GM19467 (cell line): ENCODE measurements around the gene GARIN5B.

Source experiments
- ATAC-seq: cut with Tn5 transposase; IDR thresholded peaks from one replicate; pipeline ENCODE4 v1.9.1; 2021; ENCODE audit warnings: mild to moderate bottlenecking, moderate library complexity; ENCODE audit not compliant: unreplicated experiment

GARIN5B gene

DNA sequence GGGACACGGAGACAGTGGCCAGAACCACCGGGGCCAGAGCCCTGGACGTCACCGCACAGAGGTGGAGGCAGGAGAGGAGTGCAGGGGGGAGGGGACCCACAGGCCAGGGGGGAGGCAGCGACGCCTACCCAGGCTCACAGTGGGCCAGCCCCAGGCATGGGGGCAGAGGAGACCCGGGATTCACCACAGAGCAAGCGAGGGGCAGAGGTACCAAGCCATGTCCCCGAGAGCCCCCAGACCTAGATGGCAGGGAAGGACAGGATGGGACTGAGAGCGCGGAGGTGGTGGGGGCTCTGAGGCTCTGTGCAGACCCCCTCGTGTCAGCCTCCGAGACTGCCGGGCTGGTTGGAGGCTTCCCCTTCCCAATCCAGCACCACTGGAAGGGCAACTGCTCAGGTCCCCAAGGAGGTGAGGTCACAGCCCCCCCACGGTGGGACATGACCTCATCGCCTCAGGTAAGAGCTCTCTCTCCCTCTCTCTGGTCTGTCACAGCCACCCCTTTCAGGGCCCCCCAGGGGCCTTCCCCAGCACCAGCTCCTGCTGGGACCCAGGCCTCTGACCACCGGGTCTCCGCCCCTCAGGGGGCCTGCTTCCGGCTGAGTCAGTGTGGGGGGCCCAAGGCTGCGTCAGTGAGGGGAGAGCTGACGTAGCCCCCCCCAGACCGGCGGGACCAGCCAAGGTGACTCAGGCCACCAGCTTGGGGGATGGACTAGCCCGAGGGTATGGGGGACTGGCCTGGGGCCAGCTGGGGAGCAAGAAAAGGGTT lies 9.4 kb upstream of the GARIN5B start:
- no peak for ATAC-seq

DNA sequence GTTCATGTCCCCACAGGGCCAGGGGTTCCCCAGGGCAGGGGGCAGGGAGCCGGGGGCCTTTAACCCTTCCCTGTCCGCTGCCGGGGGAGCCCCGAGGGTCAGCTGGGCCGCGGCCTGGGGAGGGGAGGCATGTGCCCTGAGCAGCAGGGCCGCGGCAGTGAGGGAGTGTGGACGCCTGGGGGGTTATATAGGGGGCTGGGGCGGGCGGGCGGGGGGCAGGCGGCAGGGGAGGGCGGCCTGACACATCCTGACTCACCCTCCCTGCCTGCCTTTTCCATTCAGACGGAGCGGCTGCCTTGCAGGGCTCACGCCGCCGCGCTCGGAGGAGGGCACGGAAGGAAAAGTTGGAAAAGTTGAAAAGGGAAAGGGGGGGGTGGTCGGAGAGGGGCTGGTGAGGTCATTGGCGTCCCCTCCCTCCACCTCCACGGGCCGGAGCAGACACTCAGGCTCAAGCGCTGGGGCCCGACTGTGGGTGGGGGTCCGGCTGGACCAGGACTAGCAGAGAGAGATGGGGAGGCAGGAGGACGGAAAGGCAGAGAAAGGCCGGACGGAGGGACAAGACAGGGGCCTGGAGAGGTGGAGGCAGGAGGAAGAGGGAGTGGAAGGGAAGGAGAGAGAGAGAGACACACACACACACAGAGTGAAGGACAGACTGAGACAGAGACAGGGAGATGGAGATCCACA lies 7.4 kb upstream of the GARIN5B start, which contains the start of gene IL11:
TSS of gene IL11 (minus strand) at position 159 of the 684 bp plus-strand sequence. CDS start at position 6, 153 bp downstream.
- ATAC-seq = no peak

DNA sequence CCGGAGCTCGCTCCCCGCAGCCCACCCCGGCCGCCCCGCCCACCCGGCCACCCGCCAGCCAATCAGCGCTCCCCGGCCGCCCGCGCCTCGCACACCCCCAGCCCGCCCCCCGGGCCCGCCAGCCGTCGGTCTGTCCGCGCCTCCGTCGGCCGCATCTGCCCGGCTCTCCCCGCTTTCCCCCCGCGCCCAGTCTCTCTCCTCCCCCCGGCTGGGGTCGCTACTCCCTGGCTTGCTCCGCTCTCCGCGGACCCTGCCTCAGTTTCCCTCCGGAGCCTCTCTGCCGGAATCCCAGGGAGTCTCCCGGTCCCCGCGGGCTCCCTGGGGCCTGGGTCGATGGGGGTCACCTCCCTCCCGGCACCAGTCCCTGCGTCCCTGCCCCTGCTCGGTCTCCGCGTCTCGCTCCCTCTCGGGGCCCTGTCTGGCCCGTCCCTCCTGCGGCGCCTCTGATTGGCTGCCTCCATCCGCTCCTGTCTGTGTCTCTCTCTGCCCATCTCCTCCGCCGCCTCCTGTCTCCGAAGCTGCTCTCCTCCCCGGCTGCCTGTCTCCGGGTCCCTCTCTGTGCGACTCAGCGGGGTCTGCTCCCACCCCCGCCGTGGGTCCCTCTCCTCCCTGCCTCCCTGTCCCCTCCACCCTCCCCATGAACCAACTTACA lies 6.7 kb upstream of the GARIN5B start:
- ATAC-seq = no peak

DNA sequence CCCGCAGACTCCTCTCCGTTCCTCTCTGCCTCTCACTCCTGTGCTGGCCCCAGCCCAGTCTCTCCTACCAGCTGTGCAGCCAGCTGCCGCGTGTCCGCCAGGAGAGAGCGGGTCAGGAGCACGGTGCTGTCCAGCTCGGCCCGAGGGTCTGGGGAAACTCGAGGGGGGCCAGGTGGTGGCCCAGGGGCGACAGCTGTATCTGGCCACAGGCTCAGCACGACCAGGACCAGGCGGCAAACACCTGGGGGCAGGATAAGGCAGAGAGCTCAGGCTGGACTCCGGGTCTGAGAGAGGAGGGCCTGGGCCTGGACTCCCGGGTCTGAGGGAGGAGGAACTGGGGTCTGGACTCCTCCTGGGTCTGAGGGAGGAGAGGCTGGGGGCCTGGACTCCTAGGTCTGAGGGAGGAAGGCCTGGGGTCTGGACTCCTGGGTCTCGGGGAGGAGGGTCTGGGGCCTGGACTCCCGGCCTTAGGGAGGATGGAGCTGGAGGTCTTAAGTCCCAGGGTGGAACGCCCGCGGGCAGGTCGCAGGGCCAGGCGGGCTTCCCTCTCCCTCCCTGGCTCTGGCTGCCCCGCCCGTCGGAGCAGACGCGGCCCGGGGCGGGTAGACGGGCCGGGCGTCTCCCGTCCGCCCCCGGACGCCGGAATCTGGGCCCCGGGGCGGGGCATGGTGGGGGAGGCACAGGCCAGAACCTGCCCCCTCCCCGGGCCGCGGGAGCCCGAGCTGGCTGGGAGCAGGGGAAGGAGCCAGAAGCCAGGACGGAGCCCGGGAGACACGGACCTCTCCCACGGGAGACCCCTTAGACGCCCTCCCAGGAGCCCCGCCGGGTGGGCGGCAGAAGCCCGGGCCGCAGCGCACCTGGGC lies 5.9 kb upstream of the GARIN5B start:
- ATAC-seq = no peak

DNA sequence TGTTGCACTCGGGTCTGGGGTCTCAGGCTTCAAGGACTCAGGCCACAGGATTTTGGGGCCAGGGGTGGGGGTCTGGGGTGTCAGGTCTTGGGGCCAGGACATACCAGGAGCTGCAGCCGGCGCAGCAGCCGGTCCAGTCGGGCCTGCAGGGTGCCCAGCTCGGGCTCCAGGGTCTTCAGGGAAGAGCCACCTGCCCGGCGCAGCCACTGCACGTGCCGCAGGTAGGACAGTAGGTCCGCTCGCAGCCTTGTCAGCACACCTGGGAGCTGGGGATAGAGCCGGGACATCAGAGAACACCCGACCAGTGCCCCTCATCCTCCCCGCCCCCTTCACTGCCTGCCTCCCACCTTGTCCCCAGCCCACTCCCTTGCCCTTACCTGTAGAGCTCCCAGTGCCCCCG lies 5.0 kb upstream of the GARIN5B start:
- ATAC-seq = no peak

DNA sequence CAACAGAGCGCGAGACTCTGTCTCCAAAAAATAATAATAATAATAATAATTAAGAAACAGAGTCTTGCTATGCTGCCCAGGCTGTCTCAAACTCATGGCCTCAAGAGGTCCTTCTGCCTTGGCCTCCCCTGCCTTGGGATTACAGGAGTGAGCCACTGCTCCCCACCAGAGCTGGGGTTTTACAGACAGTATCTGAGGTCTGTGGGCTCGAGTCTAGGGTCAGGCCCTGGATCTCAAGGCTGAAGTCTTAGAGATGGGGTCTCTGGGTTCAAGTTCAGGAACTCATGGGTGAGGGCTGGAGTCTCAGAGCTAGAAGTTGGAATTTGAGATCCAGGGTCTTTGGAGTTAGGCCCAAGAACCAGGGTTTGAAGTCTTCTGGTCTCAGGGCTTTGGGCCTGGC lies 3.7 kb upstream of the GARIN5B start:
- ATAC-seq = no peak

DNA sequence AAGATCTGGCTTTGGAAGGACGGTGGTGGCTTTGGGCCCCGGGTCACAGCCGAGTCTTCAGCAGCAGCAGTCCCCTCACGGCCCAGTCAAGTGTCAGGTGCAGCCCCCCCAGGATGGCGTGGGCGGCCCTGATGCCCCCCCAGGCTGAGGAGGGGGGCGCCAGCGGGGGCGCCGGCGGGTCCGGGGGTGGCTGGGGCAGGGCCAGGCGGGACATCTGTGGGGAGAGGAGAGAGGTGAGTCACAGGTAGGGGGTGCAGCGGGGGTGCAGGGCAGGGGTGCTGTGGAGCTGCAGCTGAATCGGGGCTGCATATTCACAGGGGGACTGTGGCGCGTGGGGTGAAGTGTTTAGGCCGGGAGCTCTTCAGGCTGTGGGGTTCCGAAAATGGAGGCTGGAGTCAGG lies 2.9 kb upstream of the GARIN5B start:
- no peak for ATAC-seq

DNA sequence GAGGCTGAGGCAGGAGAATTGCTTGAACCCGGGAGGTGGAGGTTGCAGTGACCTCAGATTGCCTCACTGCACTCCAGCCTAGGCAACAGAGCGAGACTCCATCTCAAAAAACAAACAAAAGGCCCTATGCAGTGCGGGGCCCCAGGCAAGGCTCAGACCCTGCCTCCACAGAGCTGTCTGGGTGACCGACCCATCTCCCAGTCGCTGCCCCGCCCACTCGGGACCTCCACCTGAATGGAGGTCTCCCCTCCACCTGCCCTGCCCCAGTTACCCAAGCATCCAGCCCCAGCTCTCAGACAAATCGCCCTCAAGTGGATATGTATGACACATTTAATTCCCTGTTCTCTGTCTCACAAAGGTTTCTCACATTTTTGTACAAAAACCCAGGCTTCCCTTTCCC lies 2.2 kb upstream of the GARIN5B start:
- ATAC-seq = no peak

DNA sequence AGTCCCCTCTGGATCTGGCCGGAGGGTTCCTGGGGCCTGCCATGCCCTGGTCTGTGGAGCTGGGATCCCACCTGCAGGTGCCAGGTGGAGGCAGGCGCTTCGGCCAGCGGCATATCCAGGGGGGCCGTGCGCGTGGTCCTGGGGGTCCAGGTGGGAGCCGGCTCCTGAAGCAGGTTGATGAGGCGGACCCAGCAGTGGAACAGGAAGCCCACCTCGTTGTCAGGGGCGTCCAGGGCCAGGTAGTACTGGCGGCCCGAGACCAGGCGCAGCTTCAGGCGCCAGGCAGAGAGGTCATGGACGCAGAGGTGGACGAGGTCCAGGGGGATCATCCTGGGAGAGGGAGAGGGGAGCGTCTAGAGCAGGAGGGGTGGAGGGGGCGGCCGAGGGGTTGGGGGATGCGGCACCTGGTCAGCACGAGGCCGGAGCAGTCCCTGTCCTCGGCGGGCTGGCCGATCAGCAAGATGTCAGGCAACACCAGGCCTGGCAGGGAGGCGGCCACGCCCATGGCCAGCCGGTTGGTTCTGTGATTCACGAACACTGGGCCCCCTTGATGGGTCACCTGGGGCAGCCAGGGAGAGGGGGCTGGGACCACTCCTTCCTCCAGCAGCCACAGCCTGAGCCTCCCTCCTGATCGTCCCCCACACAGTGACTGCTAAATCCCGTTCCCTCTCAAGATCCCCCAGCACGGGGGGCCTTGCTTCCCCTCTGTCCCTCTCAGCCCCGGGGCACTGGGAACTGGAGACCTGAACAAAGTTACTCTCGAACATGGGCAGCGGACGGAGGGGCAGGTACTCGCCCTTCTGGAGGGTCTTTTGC lies 678 bp downstream of the GARIN5B start:
- ATAC-seq = no peak

DNA sequence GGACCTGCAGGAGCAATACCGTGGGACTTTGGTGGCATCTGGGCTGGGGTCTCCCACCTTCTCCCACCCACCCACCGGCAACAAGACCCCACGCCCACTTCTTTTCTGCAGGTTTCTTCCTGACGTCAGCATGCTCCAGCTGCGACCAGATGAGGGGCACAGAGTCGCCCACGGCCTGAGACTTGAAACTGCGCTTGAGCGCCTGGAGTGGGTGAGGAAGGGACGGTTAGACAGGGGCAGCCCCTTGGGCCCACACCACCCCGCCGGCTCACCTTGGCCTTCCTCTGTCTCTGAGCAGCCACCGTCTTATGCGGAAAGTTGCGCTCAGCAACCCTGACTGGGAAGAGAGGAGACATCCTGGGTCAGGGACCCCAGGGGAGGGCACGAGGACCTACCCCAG lies 2.2 kb downstream of the GARIN5B start:
- no peak for ATAC-seq

DNA sequence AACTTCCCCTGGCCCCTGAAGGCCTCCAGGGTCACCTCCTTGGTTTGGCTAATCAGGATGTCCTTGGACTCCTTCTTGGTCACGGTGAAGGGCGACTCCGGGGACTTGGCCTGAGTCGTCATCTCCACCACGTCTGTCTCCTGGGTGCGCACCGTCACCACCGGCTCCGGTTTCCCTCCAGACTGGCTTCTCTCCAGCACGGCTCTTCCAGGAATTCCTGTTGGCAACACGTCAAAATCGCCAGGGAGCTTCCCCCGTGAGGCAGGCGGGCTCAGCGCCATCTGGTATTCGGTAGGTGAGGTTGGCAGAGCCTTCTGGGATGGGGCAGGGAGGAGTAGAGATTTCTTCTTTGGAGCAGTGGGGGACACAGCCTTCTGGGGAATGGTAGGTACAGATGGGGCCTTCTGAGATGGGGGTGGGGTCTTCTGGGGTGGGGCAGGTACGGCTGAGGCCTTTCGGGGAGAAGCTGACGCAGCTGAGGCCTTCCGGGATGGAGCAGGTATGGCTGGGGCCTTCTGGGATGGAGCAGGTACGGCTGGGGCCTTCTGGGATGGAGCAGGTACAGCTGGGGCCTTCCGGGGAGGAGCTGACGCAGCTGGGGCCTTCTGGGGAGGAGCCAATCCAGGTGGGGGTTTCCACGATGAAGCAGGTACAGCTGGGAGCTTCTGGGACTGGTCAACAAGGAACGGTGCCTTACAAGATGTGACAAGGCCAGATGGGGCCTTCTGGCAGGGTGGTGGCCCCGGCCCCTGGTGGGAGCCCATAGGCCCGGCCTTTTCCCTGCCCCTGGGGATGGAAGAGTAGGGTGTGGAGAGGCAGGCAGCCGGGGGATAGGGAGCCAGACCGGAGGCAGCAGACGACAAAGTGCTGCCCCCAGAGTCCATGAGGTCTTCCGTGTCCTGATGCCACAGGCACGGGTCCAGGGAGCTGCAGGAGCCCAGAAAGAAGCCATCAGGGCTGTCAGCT lies 3.8 kb downstream of the GARIN5B start:
- no peak for ATAC-seq

DNA sequence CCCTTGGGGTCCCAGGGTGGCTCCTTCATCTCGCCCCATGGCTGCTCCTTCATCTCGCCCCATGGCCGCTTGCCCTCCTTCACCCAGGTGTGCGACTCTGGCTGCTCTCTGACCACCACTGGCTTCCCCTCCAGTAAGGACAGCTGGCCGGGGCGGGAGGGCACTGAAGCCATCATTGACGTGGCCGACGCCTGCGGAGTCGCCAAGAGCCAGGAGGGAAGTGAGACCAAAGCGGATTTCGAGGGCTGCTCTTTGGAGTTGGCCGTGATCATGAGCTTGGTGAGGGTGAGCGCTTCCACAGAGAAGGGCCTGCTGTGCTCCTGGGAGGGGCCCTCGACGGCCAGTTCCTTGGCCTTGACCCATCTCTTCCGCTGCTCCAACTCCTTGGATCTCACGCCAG lies 4.6 kb downstream of the GARIN5B start:
- no peak for ATAC-seq

DNA sequence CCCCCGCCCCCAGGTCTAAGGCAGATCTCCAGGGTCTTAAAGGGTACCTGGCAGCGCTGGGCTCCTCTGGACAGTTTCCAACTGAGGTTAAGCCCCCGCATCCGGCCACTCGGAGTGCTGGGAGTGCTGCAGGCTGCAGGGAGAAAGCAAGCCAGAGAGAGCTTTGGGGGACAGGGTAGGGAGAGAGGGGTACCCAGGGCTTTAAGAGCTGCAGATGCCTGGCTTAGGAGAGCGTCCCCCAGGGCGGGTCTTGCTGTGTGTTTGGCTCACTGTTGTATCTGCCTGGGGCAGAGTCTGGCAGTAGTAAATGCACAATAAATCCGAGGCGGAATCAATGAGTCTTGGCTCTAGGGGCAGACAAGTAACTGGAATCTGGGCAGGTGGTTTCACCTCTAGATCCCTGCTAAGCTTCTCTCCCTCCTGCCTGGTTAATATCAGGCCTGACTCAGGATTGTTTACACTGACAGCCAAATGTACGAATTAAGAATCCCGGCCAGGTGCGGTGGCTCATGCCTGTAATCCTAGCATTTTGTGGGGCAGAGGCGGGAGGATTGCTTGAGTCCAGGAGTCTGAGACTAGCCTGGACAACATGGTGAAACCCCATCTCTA lies 7.7 kb downstream of the GARIN5B start:
- ATAC-seq = no peak

DNA sequence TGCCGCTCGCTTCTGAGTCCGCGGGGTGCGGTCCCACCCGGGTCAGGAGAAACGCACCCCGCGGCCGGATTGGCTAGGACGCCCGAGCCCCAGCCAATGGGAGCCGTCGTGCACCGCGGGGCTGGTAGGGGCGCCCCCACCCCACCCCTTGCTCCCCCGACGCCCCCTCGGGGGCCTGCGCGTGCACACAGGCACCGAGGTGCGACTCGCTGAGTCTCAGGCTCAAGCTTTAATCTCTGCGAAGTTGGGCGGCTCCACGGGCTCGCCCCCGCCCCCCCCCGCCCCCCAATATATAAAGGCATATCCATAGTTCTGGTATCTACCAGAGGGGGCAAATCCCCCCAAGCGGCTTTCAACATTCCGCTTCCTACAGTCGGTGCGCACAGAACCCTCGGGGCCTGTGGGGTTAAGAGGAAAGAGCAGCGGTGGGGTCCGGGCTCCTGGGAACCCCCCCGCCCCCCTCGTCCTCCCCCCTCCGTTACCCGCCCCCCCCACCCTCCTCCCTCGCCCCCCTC lies 8.3 kb downstream of the GARIN5B start, which contains the start of gene COX6B2:
TSS of gene COX6B2 (minus strand) at position 22 of the 515 bp plus-strand sequence. CDS start 198 bp downstream, outside the sequence.
- no peak for ATAC-seq

DNA sequence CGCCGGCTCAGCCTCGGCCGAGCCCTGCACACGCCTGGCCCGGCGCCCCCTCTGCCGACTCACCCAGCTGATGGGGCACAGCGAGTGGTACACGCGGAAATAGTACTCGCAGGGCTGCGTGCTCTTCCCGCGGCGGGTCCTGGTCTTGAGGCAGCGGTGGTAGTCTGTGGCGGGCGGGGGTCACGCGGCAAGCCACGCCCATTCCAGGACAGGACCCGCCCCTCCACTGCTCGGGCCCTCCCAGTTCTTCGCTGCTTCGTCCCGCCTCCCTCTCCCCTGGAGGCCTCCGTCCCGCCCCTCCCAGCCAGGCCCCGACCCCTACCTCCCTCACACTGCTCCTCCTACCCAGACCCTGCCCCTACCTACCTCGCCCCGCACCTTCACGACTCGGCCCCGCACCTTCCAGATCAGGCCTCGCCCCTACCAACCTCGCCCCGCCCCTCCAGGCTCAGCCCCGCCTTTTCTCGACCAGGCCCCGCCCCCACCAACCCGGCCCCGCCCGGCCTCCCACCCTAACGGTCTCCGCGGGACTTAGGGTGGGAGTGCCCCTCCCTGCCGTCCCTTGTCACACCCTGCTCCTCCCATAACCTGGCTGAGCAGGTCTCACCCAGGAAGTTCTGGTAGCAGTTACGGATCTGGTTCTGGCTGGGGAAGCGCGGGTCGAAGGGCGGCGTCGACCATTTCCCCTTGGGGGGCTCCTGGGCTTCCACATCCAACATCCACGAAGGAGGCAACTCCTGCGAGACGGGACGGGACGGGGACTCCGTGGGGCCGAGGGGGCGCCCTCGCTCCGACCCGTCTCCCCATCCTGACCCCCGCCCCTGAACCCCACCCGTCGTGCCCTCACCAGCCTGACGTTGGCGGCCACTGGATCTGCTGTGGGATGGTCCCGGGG lies 9.0 kb downstream of the GARIN5B start:
- no peak for ATAC-seq

DNA sequence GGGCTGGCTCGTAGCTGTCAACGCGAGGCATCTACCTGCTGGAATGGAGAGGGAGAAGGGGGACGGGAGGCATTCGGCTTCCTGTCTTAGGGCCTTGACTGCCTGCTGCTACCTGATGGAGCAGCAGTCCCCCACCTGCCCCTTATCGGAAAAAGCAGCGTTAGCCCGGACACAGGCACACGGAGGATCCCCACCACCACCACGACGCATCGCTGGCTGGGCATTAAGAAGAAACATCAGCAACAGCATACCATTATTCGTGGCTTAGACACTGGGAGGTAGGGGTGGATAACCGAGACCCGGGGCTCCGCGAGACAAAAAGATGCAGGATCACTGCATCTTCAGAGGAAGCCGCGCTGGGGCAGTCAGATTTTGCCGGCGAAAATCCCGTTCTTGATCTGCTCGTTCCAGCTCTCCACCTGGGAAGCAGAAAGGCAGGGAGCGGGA lies 9.7 kb downstream of the GARIN5B start:
- ATAC-seq = no peak

DNA sequence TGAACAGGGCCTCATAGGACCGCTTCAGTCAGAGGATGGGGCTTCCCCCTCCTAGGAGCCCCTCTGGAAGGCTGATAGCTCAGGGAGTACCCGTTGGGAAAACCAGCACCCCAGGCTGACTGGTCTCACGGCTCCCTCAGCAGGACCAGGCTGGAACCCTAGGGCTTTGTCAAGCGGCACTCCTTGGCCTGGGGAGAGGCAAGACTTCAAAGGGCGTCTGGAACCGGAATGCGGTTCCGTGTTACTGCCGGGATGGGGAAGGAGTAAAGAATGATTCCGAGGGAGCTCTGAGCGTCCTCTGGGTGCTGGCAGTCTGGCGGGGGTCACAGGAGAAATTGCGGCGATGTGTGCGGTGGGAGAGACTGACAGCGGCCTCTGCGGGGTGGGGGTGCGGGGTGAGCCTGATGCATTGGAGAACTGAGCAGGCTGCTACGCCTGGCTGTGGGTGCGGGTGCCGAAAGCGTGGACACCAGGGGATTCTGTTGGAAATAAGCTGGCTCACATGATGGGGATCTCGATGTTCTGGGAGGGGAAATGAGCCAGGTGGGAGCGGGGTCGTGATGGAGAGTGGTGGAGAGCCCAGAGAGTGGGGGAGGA lies 10.4 kb downstream of the GARIN5B start:
- ATAC-seq = no peak
